Type B pancreatic cell (in vitro differentiated cells): ENCODE measurements around the gene SRPK2. TPM values are rescaled to one million over a fixed set of nuclear protein-coding genes. Genes with fewer than 3 reads are reported as not detected.

Source experiments
- DNase-seq: peaks from one replicate; pipeline ENCODE4 v3.0.0; 2021; ENCODE audit warnings: mixed read lengths; ENCODE audit not compliant: unreplicated experiment; ENCODE audit errors: extremely low spot score
- H3K27ac Mint-ChIP-seq: 2 replicates; pipeline ENCODE4 v1.8.0; 2021; ENCODE audit warnings: mild to moderate bottlenecking, mixed read lengths
- H3K27me3 Mint-ChIP-seq: 2 replicates; pipeline ENCODE4 v1.8.0; 2021; ENCODE audit warnings: mixed read lengths
- H3K36me3 Mint-ChIP-seq: 2 replicates; pipeline ENCODE4 v1.8.0; 2021; ENCODE audit warnings: mixed read lengths
- H3K4me1 Mint-ChIP-seq: one replicate; pipeline ENCODE4 v1.8.0; 2021; ENCODE audit warnings: mixed read lengths; ENCODE audit not compliant: unreplicated experiment
- H3K4me3 Mint-ChIP-seq: 2 replicates; pipeline ENCODE4 v1.8.0; 2021; ENCODE audit warnings: mild to moderate bottlenecking, mixed read lengths
- H3K9me3 Mint-ChIP-seq: 2 replicates; pipeline ENCODE4 v1.8.0; 2021; ENCODE audit warnings: mixed read lengths
- CTCF ChIP-seq: fragments of 200-600 bp; sonication (generic); conservative IDR thresholded peaks from 2 replicates; pipeline ENCODE4 v1.5.0; 2021; ENCODE audit warnings: antibody characterized with exemption, mild to moderate bottlenecking
- total RNA-seq: library from RNA; stranded (reverse); gene quantifications from 2 replicates; pipeline ENCODE4 v1.2.1, GENCODE V29; 2021; ENCODE audit warnings: low replicate concordance

Gene SRPK2
- total RNA-seq, 1 donor from 2014 or later: 36.0 TPM

- Mint-ChIP-seq H3K9me3 (no peaks in the 10 kb centered on the region), H3K4me3 (no peak overlapping the region), H3K36me3 (no peaks in the 10 kb centered on the region), H3K4me1 (peaks cover 5% of the 10 kb centered on the region), H3K27ac (no peak overlapping the region), H3K27me3 (no peaks in the 10 kb centered on the region)
- DNase-seq: no peak
- no peak for TF ChIP-seq CTCF
These were observed 102.3 kb downstream of the SRPK2 start for GRCh38 chr7:105286441-105286840.

GRCh38 chr7:105285118-105285874, 103.4 kb downstream of the SRPK2 start:
- H3K27me3 Mint-ChIP-seq: no peaks in the 10 kb centered on the region
- no peak overlapping the region for H3K4me3 Mint-ChIP-seq
- H3K36me3 Mint-ChIP-seq: no peaks in the 10 kb centered on the region
- DNase-seq: no peak
- H3K27ac Mint-ChIP-seq: no peak overlapping the region
- peaks cover 5% of the 10 kb centered on the region for H3K4me1 Mint-ChIP-seq
- no peak for TF ChIP-seq CTCF
- H3K9me3 Mint-ChIP-seq: no peaks in the 10 kb centered on the region

- H3K4me1 Mint-ChIP-seq: peaks cover 12% of the 10 kb centered on the region
- no peak for DNase-seq
- H3K4me3 Mint-ChIP-seq: no peak overlapping the region
- no peak overlapping the region for H3K27ac Mint-ChIP-seq
- H3K9me3 Mint-ChIP-seq: no peaks in the 10 kb centered on the region
- H3K27me3 Mint-ChIP-seq: no peaks in the 10 kb centered on the region
- TF ChIP-seq CTCF: no peak
- H3K36me3 Mint-ChIP-seq: no peaks in the 10 kb centered on the region
These were observed 104.7 kb downstream of the SRPK2 start for GRCh38 chr7:105284014-105284413.

- H3K27ac Mint-ChIP-seq: no peak overlapping the region
- no peaks in the 10 kb centered on the region for H3K27me3 Mint-ChIP-seq
- no peak for DNase-seq
- no peaks in the 10 kb centered on the region for H3K9me3 Mint-ChIP-seq
- no peak overlapping the region for H3K4me3 Mint-ChIP-seq
- TF ChIP-seq CTCF: no peak
- no peaks in the 10 kb centered on the region for H3K36me3 Mint-ChIP-seq
- H3K4me1 Mint-ChIP-seq: peaks cover 19% of the 10 kb centered on the region
These were observed 106.8 kb downstream of the SRPK2 start for GRCh38 chr7:105281966-105282365.

GRCh38 chr7:105279688-105280007, 109.1 kb downstream of the SRPK2 start:
- no peak overlapping the region for H3K4me3 Mint-ChIP-seq
- no peaks in the 10 kb centered on the region for H3K36me3 Mint-ChIP-seq
- H3K9me3 Mint-ChIP-seq: no peaks in the 10 kb centered on the region

More at GRCh38 chr7:105279688-105280007, 109.1 kb downstream of the SRPK2 start:
- Mint-ChIP-seq H3K27ac (no peak overlapping the region), H3K27me3 (no peaks in the 10 kb centered on the region), H3K4me1 (peaks cover 20% of the 10 kb centered on the region)
- no peak for TF ChIP-seq CTCF
- no peak for DNase-seq
